ENCODE results near the gene IRF4.
"Not testable (repeated sequence)": the region's sequence is repeated elsewhere in the genome, so short reads cannot be mapped to it uniquely, and the experiment has no call there.

GRCh38 chr6:425418-425788 lies 33.9 kb downstream of the IRF4 start:
- not testable (repeated sequence) for TF ChIP-seq CTCF, POLR2A, POLR2AphosphoS5 (IDR thresholded peaks at IDR 0.05)
